DOHH2 (cell line): ENCODE measurements around the gene ERRFI1.

ENCODE experiments used
- CTCF ChIP-seq: fragments of 200-600 bp; sonication (generic); IDR thresholded peaks from one replicate; pipeline ENCODE4 v1.5.1; 2014; ENCODE audit warnings: antibody characterized with exemption, mild to moderate bottlenecking, low read depth, low read length; ENCODE audit not compliant: poor library complexity, severe bottlenecking
- EZH2phosphoT487 ChIP-seq: fragments of 200-600 bp; sonication (generic); IDR thresholded peaks from 2 replicates; pipeline ENCODE4 v1.6.1; 2017; ENCODE audit warnings: borderline replicate concordance, mild to moderate bottlenecking, antibody characterized with exemption, low read length, moderate library complexity, mixed read lengths

GRCh38 chr1:8063298-8064036 lies 37.4 kb upstream of the ERRFI1 start:
- TF ChIP-seq CTCF = no peak
- TF ChIP-seq EZH2phosphoT487 = no peak
